NCI-H748 (cell line): ENCODE results near the gene NOL9.
A peak's percentile ranks its signal among the peaks of the same experiment; 100 is the strongest.

Experiments
- DNase-seq: peaks from one replicate; lab custom pipeline; 2025; ENCODE audit not compliant: unreplicated experiment; lab: John Stamatoyannopoulos, UW

NOL9 gene

GRCh38 chr1:6526316-6526715 lies 28.0 kb downstream of the NOL9 start:
- DNase-seq = no peak

GRCh38 chr1:6523566-6523965 lies 30.7 kb downstream of the NOL9 start:
- DNase-seq = peak; percentile 35

GRCh38 chr1:6521536-6521935 lies 32.8 kb downstream of the NOL9 start:
- no peak for DNase-seq

GRCh38 chr1:6519935-6520671 lies 34.2 kb downstream of the NOL9 start:
- peak; percentile 58 for DNase-seq

DNA sequence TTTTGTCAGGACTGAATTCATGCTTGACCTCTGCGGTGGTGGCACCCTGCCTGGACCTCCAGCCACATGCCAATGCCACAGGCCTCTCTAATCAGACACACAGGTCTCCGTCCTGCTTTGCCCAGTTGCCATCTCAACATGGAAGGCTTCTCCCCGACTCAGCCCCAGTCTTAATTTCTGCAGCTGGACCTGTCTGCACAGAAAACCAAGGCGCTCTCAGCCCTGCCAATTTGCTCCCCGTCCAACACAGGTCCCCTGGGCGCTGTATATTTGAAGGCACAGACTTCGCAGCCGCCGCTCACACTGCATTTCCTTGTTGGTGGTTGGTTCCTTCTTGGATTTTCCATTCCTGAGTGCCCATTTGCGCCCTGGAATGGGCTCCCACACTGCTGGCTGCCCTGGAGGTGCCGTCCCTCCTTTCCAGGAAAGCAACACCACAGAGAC lies 34.8 kb downstream of the NOL9 start:
- DNase-seq = no peak

DNA sequence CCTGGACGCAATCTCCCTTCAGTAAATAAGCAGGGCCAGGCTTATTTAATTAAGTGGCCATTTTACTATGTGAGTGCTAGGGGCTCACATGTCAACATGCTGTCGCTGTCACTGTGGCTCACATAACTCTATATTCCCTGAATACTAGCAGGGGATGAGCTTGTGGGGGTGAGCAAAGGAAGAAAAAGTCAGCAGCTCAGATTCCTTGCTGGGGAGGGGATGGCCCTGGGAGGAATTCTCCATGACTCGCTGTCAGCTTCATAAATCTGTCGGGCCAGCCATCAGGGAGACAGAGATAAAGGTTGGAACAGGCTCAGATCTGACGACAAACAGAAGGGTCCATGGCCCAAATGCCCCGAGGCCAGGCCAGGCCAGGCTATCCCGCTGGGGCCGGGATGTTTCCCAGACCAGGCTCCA lies 36.9 kb downstream of the NOL9 start:
- DNase-seq = no peak

- no peak for DNase-seq
These were observed 38.5 kb downstream of the NOL9 start for GRCh38 chr1:6515771-6516170.

DNA sequence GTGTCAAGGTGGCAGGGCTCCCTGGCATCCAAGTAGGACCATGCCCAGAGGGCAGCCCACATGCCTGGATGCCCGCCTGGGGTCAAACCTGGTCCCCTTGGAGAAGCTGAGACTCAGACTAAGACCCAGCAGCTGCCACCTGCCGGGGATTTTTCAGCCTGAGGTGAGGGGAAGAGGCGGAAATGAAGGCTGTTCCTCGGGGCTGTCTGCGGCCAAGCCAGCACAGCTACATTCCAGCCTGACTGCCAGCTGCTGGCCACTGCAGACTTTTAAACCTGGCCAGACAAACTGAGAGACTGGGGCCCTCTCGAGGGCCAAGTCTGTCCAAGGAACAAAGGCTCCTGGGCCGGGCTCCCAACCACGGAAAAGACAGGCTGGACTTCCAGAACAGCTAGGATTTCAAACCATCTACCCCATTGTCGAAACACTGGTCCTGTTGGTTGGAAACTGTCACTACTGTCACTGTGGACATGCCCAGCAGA lies 41.0 kb downstream of the NOL9 start:
- no peak for DNase-seq

DNA sequence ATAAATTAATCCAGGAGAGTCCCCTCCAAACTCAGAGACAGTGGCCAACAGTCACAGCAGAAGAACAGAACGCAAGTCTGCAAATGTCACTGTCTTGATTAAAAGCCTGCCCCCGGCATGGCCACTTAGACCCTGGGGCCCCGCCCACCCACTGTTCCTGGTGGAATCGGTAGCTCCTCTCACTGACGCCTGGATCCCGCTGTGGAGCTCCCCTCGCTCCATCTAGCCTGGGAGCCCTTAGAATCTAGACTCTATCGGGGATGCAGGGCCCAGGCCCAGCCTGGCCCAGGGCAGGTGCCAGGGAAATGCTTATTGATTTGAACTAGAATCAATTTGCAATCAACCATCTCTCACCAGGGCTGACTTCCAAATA lies 41.4 kb downstream of the NOL9 start:
- DNase-seq = no peak

GRCh38 chr1:6512245-6512907 lies 41.9 kb downstream of the NOL9 start:
- DNase-seq = no peak

- no peak for DNase-seq
These were observed 42.6 kb downstream of the NOL9 start for GRCh38 chr1:6511561-6512244.

GRCh38 chr1:6511056-6511455 lies 43.3 kb downstream of the NOL9 start:
- no peak for DNase-seq

DNA sequence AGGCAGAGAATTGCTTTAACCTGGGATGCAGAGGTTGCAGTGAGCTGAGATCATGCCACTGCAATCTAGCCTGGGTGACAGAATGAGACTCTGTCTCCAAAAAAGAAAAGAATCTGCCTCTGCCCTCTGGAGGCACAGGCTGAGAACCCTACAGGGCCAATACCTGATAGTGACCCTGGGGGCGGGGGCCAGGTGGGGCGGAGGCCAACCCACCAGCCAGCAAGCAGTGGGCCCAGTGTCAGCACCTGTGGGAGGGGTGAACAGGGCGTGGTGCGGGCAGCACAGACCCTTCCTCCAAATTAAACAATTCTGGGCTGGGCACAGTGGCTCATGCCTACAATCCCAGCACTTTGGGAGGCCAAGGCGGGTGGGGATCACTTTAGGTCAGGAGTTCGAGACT lies 43.8 kb downstream of the NOL9 start:
- no peak for DNase-seq

DNA sequence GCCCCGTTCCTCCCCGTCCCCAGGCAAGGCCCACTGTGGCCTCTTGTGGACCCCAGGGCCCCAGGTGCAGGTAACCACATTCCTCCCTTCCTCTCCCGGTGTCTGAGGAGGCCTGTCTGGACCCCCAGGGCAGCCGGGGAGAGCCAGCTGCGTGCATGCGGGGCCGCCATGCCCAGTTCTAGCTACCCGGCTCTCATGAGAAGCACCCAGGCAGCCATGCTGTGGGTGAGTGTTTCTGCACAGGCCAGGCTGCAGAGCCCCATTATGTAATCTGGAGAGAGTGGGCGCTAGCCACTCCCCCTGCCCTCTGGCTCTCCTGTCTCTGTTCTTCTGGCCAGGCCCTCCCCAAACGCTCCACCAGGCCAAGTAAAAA lies 44.4 kb downstream of the NOL9 start:
- DNase-seq = no peak

- DNase-seq = no peak
These were observed 44.9 kb downstream of the NOL9 start for GRCh38 chr1:6509220-6509918.

DNA sequence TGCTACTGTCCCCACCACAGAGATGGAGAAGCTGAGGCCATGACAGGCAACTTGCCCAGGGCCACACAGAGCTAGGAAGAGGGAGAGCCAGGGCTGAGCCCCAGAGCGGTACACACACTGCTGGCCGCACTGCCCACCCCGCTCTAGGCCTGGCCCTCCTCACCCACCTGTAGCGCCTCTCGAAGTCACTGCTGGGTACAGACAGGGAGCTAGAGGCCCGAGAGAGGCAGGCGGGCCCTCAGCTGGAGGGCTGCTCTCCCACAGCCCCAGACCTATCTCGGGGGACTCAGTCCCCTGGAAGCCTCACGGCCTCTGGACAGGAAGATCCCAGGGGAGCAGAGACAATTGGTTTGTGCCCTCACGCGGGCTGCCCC lies 45.5 kb downstream of the NOL9 start:
- no peak for DNase-seq

DNA sequence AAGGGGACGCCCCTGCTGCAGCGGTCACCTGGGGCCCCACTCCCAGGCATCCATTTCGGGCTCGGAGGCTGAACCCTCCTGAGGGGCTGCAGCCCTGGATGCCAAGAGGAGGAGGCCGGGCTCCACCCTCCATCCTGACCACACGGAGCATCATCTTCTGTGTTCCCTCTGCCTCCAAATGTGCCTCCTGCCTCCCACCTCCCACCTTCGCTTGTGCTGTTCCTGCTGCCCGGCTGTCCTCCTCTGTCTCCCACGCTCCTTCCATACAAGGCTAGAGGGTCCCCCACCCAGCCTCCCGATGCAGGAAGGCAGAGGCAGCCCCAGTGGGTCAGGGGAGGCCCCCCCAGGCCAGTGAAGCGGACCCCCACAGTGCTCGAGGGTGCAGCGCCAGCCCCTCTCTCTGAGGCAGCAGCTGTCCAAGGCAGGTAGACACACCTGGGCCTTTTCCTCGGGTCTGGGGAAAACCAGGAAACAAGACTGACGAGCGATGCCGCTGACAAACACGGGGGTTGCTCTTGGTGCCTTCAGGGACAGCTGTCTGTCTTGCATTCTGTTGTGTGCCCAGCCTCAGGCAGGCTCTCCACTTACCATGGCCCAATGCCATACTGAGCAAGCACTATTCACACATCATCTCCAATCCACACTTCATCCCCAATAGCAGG lies 46.0 kb downstream of the NOL9 start:
- no peak for DNase-seq

DNA sequence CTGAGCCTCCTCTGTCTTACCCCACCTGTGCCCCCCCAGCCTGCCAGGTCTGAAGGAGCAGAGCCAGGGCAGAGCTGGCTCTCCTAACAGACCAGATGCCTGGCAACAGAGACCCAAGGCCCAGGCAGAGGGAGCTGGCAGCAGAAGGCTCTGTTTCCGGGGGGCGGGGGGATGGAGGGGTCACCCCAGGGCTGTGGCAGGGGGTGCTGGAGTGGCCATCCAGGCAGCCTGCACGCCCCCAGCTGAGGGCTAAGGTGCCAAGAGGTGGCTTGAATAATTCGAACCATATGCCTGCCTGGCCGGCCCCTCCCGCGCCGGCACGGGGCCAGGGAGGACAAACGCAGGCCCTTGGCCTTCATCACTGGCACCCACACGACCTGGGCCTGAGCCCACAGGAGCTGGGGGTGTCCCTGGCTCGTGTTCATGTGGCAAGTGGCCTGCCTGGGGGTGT lies 46.8 kb downstream of the NOL9 start:
- no peak for DNase-seq

DNA sequence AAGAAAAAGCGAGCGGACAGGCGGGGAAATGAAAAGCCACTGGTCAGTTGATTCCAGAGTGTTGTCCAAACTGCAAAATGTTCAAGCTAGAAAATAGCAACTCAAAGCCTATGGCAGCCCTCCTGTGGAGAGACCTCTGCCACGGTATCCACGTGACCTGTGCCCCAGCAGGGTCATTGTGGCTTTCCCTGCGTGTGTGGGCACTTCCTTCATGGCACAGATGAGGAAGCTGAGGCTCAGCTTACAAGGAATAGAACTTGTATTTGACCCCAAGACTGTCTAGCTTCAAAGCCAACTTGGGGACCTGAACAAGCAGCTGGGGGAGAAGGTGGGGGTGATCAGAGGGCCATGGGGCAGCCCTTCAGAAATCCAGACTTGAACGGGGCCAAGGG lies 47.3 kb downstream of the NOL9 start:
- DNase-seq = no peak

GRCh38 chr1:6506210-6507036 lies 47.9 kb downstream of the NOL9 start:
- DNase-seq = no peak
